SK-N-SH treated with all-trans-retinoic acid at 6 μM for 48 hours (cell line): ENCODE measurements around the gene EFCAB13.

Source experiments
- PPARA ChIP-seq: fragments of 250-450 bp; sonication (Bioruptor Pico); IDR thresholded peaks from 2 replicates; pipeline ENCODE4 v1.5.0; 2020; ENCODE audit warnings: mild to moderate bottlenecking, borderline replicate concordance
- RARB ChIP-seq: fragments of 250-450 bp; sonication (Bioruptor Pico); IDR thresholded peaks from 2 replicates; pipeline ENCODE4 v1.8.0; 2021; ENCODE audit warnings: mild to moderate bottlenecking, moderate library complexity
- ZC3H10 ChIP-seq: fragments of 250-450 bp; sonication (Bioruptor Pico); IDR thresholded peaks from 2 replicates; pipeline ENCODE4 v1.5.1; 2021; ENCODE audit warnings: mild to moderate bottlenecking, moderate library complexity

GRCh38 chr17:47310186-47310733 is 13.5 kb upstream of the EFCAB13 start:
- TF ChIP-seq RARB (CRISPR knock-in tag): no peak
- TF ChIP-seq ZC3H10: no peak
- TF ChIP-seq PPARA (CRISPR knock-in tag): no peak
